MCF 10A (cell line): Measurements from ENCODE around the gene SLC2A11. TPM values are rescaled to one million over a fixed set of nuclear protein-coding genes. Genes with fewer than 3 reads are reported as not detected.
A peak's percentile ranks its signal among the peaks of the same experiment; 100 is the strongest.
"Not testable (repeated sequence)": the region's sequence is repeated elsewhere in the genome, so short reads cannot be mapped to it uniquely, and the experiment has no call there.

ENCODE experiments used
- BruUV-seq: library from RNA; stranded (reverse); fragments of 400-500 nt; replicated peaks from 2 replicates; lab custom pipeline; 2021; lab: Mats Ljungman, UMichigan
- CTCF ChIA-PET: fragments of 300-600 bp; sonication (Branson Sonifier 250); formaldehyde crosslinking; extraction: SDS; loops from one replicate; lab custom pipeline; 2021; ENCODE audit warnings: antibody characterized with exemption, inconsistent platforms; lab: Yijun Ruan, JAX
- POLR2A ChIA-PET: fragments of 300-600, 350-650 bp; sonication (Branson Sonifier 250); formaldehyde crosslinking; extraction: SDS; loops from one replicate; lab custom pipeline; 2020; ENCODE audit warnings: antibody characterized with exemption, inconsistent platforms; lab: Yijun Ruan, JAX
- DNase-seq: peaks from one replicate; pipeline ENCODE4 v3.0.0-alpha.2; 2018; ENCODE audit not compliant: unreplicated experiment
- H3K27ac Mint-ChIP-seq: one replicate; pipeline ENCODE4 v1.8.0; 2022; ENCODE audit warnings: mild to moderate bottlenecking, low read depth, mixed read lengths; ENCODE audit not compliant: unreplicated experiment
- H3K27me3 Mint-ChIP-seq: one replicate; pipeline ENCODE4 v1.8.0; 2022; ENCODE audit warnings: mixed read lengths; ENCODE audit not compliant: insufficient read depth, unreplicated experiment
- H3K36me3 Mint-ChIP-seq: one replicate; pipeline ENCODE4 v1.8.0; 2022; ENCODE audit warnings: mild to moderate bottlenecking, moderate library complexity, mixed read lengths; ENCODE audit not compliant: insufficient read depth, unreplicated experiment
- H3K4me1 Mint-ChIP-seq: one replicate; pipeline ENCODE4 v1.8.0; 2022; ENCODE audit warnings: mixed read lengths; ENCODE audit not compliant: insufficient read depth, unreplicated experiment
- H3K4me3 Mint-ChIP-seq: one replicate; pipeline ENCODE4 v1.8.0; 2022; ENCODE audit warnings: mild to moderate bottlenecking, moderate library complexity, mixed read lengths; ENCODE audit not compliant: unreplicated experiment
- H3K9me3 Mint-ChIP-seq: one replicate; pipeline ENCODE4 v1.8.0; 2022; ENCODE audit warnings: mixed read lengths; ENCODE audit not compliant: unreplicated experiment
- intact Hi-C: fragments of 100-400 bp; cut with micrococcal nuclease; formaldehyde crosslinking; loops from 2 replicates; pipeline ENCODE4 v1.14.1; 2022
- total RNA-seq: library from RNA; stranded (reverse); gene quantifications from 2 replicates; pipeline ENCODE4 v1.2.3, GENCODE V29; 2022
- TF ChIP-seq, protein P1 (sequence below): fragments of 200-600 bp; IDR thresholded peaks from one replicate; pipeline ENCODE4 v1.8.0; 2022; ENCODE audit warnings: antibody characterized with exemption, mild to moderate bottlenecking; ENCODE audit not compliant: unreplicated experiment

Gene SLC2A11
- total RNA-seq, 1 experiment from 2014 or later, result 9.6 TPM

DNA sequence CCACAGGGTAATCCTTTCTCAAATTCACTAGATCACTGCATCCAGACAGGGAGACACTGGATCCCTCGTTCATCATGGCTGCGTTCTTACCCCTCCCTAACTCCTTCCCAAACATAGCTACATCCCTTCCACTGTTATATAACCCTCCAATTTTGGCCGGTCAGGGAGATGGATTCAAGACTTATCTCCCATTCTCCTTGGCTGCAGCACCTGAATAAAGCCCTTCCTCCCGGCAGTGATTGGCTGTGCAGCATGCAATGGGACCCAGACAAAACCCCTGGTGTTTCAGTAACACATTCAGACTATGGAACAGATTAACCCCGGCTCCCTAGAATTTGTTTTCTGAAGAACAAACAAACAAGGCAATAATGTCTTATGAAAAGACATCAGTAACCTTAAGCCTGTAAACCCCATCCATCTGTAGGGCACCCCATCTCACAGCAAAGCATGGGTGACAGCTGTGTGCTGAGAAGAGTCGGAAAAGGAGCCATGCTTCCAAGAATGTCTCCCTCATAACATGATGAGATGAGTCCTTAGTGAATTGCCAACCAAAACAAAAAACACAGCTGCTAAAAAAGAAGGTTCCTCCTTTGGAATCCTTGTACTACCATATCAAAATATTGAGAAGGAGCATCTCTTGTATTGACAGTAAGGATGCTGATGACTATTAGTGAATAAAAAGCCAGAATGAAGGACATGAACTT, 41.5 kb downstream of the SLC2A11 start:
- no peaks in the 10 kb centered on the region for H3K27me3 Mint-ChIP-seq
- intact Hi-C loops, result no loop called here
- ChIA-PET POLR2A (interaction anchor here (1.0 kb wide), 1 partner anchor 42 kb away, joined by 3 read pairs; the partner anchor contains the start of gene SLC2A11), CTCF (interaction anchor here (0.6 to 0.7 kb wide), 3 partner anchors 38 to 944 kb away, joined by 3 to 4 read pairs (median 3); no protein-coding TSS in a partner anchor)
- BruUV-seq, result no TSS peak
- peaks cover 7% of the 10 kb centered on the region for H3K9me3 Mint-ChIP-seq
- TF ChIP-seq, protein P1, sequence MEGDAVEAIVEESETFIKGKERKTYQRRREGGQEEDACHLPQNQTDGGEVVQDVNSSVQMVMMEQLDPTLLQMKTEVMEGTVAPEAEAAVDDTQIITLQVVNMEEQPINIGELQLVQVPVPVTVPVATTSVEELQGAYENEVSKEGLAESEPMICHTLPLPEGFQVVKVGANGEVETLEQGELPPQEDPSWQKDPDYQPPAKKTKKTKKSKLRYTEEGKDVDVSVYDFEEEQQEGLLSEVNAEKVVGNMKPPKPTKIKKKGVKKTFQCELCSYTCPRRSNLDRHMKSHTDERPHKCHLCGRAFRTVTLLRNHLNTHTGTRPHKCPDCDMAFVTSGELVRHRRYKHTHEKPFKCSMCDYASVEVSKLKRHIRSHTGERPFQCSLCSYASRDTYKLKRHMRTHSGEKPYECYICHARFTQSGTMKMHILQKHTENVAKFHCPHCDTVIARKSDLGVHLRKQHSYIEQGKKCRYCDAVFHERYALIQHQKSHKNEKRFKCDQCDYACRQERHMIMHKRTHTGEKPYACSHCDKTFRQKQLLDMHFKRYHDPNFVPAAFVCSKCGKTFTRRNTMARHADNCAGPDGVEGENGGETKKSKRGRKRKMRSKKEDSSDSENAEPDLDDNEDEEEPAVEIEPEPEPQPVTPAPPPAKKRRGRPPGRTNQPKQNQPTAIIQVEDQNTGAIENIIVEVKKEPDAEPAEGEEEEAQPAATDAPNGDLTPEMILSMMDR, result no peak
- peaks cover 30% of the 10 kb centered on the region for H3K36me3 Mint-ChIP-seq
- H3K4me1 Mint-ChIP-seq, result no peaks in the 10 kb centered on the region
- H3K4me3 Mint-ChIP-seq, result no peak overlapping the region
- DNase-seq, result no peak
- no peak overlapping the region for H3K27ac Mint-ChIP-seq

DNA sequence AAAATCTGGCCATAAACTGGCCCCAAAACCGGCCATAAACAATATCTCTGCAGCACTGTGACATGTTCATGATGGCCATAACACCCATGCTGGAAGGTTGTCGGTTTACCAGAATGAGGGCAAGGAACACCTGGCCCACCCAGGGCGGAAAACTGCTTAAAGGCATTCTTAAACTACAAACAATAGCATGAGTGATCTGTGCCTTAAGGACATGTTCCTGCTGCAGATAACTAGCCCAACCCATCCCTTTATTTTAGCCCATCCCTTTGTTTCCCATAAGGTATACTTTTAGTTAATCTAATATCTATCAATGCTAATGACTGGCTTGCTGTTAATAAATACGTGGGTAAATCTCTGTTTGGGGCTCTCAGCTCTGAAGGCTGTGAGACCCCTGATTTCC, 42.6 kb downstream of the SLC2A11 start:
- H3K27me3 Mint-ChIP-seq, H3K4me1 Mint-ChIP-seq, BruUV-seq, CTCF ChIA-PET, H3K27ac Mint-ChIP-seq, H3K9me3 Mint-ChIP-seq, intact Hi-C loops, DNase-seq, H3K4me3 Mint-ChIP-seq: not testable (repeated sequence)
- POLR2A ChIA-PET, result interaction anchor here (4.2 kb wide), 1 partner anchor 13 kb away, joined by 47 read pairs; no protein-coding TSS in a partner anchor
- H3K36me3 Mint-ChIP-seq, result peaks cover 23% of the 10 kb centered on the region

DNA sequence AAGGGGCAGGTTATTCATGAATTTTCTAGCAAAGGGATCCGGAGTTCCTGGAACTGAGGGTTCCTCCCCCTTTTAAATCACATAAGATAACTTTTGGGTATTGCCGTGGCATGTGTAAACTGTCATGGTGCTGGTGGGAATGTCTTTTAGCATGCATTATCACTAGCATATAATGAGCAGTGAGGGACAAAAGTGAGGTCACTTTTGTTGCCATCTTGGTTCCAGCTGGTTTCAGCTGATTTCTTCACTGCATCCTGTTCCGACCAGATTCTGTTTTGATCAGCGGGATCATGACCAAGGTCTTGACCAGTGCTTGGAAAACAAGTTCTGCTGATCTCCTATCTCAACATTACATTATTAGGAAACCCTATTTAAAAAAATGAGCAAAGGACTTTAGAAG, 43.9 kb downstream of the SLC2A11 start:
- peaks cover 7% of the 10 kb centered on the region for H3K9me3 Mint-ChIP-seq
- H3K36me3 Mint-ChIP-seq, result peaks cover 9% of the 10 kb centered on the region
- no peaks in the 10 kb centered on the region for H3K4me1 Mint-ChIP-seq
- TF ChIP-seq, protein P1, result no peak
- no TSS peak for BruUV-seq
- CTCF ChIA-PET, result no interaction called here
- H3K4me3 Mint-ChIP-seq, result no peak overlapping the region
- intact Hi-C loops, result no loop called here
- POLR2A ChIA-PET, result interaction anchor here (2.9 to 4.2 kb wide), 3 partner anchors 7 to 18 kb away, joined by 6 to 47 read pairs (median 22); partner anchors contain the start of gene MIF
- no peaks in the 10 kb centered on the region for H3K27me3 Mint-ChIP-seq
- DNase-seq, result no peak
- no peak overlapping the region for H3K27ac Mint-ChIP-seq

DNA sequence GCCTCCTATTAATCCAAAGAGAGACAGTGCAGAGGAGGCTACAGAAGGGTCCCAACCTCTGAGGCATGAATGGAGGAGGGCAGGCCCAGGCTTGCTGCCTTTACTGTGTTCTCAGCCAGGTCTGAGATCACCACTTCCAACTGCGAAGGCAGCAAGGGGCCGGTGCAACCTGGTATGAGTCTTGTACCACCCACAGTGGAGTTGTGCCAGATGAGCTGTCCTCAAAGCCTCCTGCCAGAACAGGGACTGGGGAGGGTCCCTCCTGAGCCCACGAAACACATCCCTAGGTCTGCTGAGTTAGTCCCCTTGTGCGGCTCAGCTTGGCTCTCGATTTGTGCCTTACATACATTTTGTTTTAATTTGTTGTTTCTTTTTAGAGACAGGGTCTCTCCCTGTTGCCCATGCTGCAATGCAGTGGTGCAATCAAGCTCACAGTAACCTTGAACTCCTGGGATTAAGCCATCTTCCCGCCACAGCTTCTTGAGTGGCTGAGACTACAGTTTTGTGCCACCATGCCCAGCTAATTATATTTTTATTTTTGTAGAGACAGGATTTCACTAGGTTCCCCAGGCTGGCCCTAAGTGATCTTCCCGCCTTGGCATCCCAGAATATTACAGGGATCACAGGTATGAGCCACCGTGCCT, 45.8 kb downstream of the SLC2A11 start:
- ChIA-PET POLR2A (interaction anchor here (0.6 to 4.2 kb wide), 6 partner anchors 9 to 107 kb away, joined by 3 to 47 read pairs (median 7); partner anchors contain the start of genes CABIN1 and MIF), CTCF (interaction anchor here (0.6 to 2.9 kb wide), 6 partner anchors 9 to 715 kb away, joined by 3 to 16 read pairs (median 3); partner anchors contain the start of gene MIF)
- peak; percentile 84 for DNase-seq
- H3K27ac Mint-ChIP-seq, result peak overlapping the region; percentile 10
- H3K36me3 Mint-ChIP-seq, result no peaks in the 10 kb centered on the region
- H3K27me3 Mint-ChIP-seq, result no peaks in the 10 kb centered on the region
- no peak overlapping the region for H3K4me3 Mint-ChIP-seq
- peaks cover 7% of the 10 kb centered on the region for H3K9me3 Mint-ChIP-seq
- H3K4me1 Mint-ChIP-seq, result no peaks in the 10 kb centered on the region
- BruUV-seq, result no TSS peak
- intact Hi-C loops, result no loop called here
- TF ChIP-seq, protein P1, result no peak
